NB4 (cell line): Measurements from ENCODE around the gene SPATS2.

Source experiments
- DNase-seq: peaks from one replicate; pipeline ENCODE4 v3.0.0; 2010; ENCODE audit warnings: low read depth
- H3K4me3 ChIP-seq: one replicate; pipeline ENCODE4 v1.5.1; 2011; ENCODE audit warnings: mild to moderate bottlenecking, low read depth, low read length, moderate library complexity
- CTCF ChIP-seq: IDR thresholded peaks from one replicate; pipeline ENCODE4 v1.5.1; 2012; ENCODE audit warnings: low read depth, low read length
- MAX ChIP-seq: IDR thresholded peaks from 2 replicates; pipeline ENCODE4 v1.6.1; 2011; ENCODE audit warnings: low read depth, low read length
- MYC ChIP-seq: IDR thresholded peaks from 2 replicates; pipeline ENCODE4 v1.6.1; 2011; ENCODE audit warnings: low read depth, low read length
- POLR2A ChIP-seq: IDR thresholded peaks from 2 replicates; pipeline ENCODE4 v1.6.1; 2011; ENCODE audit warnings: mild to moderate bottlenecking; ENCODE audit not compliant: insufficient read length; ENCODE audit errors: extremely low read depth

The SPATS2 gene

GRCh38 chr12:49553512-49554088 lies 186.3 kb downstream of the SPATS2 start:
- TF ChIP-seq POLR2A (no peak), CTCF (peak; percentile 52), MAX (no peak), MYC (no peak)
- peak; percentile 50 for DNase-seq
- H3K4me3 ChIP-seq: no peak overlapping the region

DNA sequence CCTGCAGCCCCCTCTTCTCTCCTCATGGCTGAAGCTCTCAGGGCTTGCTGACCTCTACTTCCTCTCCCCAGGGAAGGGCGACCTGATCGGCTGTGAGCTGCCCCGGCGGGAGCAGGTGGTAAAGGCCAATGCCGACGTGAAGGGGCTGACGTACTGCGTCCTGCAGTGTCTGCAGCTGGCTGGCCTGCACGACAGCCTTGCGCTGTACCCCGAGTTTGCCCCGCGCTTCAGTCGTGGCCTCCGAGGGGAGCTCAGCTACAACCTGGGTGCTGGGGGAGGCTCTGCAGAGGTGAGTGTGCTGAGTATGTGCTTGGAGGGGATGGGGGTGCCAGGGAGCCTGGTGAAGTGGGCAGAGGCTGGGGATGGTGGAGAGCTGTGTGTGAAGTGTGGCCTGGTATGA lies 187.0 kb downstream of the SPATS2 start:
- TF ChIP-seq MYC (no peak), POLR2A (no peak), MAX (no peak), CTCF (no peak)
- no peak for DNase-seq
- no peak overlapping the region for H3K4me3 ChIP-seq

DNA sequence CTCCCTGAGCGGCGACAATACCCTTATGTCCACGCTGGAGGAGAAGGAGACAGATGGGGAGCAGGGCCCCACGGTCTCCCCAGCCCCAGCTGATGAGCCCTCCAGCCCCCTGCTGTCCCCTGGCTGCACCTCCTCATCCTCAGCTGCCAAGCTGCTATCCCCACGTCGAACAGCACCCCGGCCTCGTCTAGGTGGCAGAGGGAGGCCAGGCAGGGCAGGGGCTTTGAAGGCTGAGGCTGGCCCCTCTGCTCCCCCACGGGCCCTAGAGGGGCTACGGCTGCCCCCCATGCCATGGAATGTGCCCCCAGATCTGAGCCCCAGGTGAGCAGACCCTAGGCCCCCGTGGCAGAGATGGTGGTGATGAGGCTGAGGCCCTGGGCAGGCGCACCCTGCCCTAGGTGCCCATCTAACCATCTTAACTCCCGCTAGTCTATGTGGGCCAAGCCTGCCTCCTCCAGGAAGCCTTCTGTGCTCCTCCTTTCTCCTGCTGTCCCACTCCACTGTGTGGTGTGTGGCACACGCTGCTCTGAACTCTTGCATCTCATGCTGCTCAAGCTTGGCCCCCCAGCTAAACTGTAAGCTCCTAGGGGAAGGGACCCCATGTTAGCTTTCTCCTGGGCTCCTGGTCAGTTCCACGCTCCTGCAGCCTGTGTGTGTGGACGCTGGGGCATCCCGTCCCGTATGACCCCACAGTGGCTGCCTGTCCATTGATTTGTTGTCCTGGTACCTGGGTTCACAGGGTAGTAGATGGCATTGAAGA lies 188.5 kb downstream of the SPATS2 start:
- TF ChIP-seq CTCF: no peak
- TF ChIP-seq MAX: no peak
- TF ChIP-seq MYC: no peak
- no peak for TF ChIP-seq POLR2A
- H3K4me3 ChIP-seq: no peak overlapping the region
- DNase-seq: no peak

GRCh38 chr12:49556391-49557186 lies 189.3 kb downstream of the SPATS2 start:
- no peak overlapping the region for H3K4me3 ChIP-seq
- TF ChIP-seq POLR2A (no peak), CTCF (no peak), MAX (no peak), MYC (no peak)
- no peak for DNase-seq

DNA sequence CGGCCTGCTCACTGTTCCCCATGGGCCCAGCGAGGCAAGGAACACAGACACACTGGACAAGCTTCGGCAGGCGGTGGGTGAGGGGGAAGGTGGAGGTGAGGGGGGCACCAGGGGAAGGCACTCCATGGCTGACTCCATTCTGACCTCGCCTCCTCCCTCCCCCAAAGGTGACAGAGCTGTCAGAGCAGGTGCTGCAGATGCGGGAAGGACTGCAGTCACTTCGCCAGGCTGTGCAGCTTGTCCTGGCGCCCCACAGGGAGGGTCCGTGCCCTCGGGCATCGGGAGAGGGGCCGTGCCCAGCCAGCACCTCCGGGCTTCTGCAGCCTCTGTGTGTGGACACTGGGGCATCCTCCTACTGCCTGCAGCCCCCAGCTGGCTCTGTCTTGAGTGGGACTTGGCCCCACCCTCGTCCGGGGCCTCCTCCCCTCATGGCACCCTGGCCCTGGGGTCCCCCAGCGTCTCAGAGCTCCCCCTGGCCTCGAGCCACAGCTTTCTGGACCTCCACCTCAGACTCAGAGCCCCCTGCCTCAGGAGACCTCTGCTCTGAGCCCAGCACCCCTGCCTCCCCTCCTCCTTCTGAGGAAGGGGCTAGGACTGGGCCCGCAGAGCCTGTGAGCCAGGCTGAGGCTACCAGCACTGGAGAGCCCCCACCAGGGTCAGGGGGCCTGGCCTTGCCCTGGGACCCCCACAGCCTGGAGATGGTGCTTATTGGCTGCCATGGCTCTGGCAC lies 190.1 kb downstream of the SPATS2 start:
- TF ChIP-seq MAX: no peak
- TF ChIP-seq MYC: no peak
- TF ChIP-seq CTCF: no peak
- no peak for TF ChIP-seq POLR2A
- DNase-seq: no peak
- no peak overlapping the region for H3K4me3 ChIP-seq
